Liver (tissue), 9 donors: ENCODE measurements around the gene CTBP1. TPM values are rescaled to one million over a fixed set of nuclear protein-coding genes. Genes with fewer than 3 reads are reported as not detected.

Source experiments
- DNase-seq: peaks from one replicate; pipeline ENCODE4 v3.0.0-alpha.2; 2017; ENCODE audit warnings: low spot score
- H3K27ac ChIP-seq, 2 donors: one replicate each; pipeline ENCODE4 v1.7.0; 2013; ENCODE audit warnings: inconsistent platforms in 2 of 2, low read length in 2 of 2, control low read depth in 1 of 2, low read depth in 1 of 2, mild to moderate bottlenecking in 1 of 2
- H3K27me3 ChIP-seq, 4 donors: one replicate each; pipeline versions ENCODE4 v1.6.1 to v1.7.0; 2013; ENCODE audit warnings: low read length in 3 of 4, inconsistent platforms in 1 of 4, mild to moderate bottlenecking in 1 of 4, moderate library complexity in 1 of 4; ENCODE audit not compliant: control insufficient read depth in 4 of 4, insufficient read depth in 4 of 4
- H3K36me3 ChIP-seq, 4 donors: one replicate each; pipeline versions ENCODE4 v1.6.1 to v1.7.0; 2013; ENCODE audit warnings: low read length in 3 of 4, mild to moderate bottlenecking in 3 of 4, low read depth in 1 of 4, moderate library complexity in 1 of 4; ENCODE audit not compliant: control insufficient read depth in 4 of 4, insufficient read depth in 3 of 4
- H3K4me1 ChIP-seq, 4 donors: one replicate each; pipeline versions ENCODE4 v1.6.1 to v1.7.0; 2013; ENCODE audit warnings: low read length in 3 of 4, mild to moderate bottlenecking in 3 of 4, moderate library complexity in 1 of 4; ENCODE audit not compliant: control insufficient read depth in 4 of 4, insufficient read depth in 4 of 4
- H3K4me3 ChIP-seq, 3 donors: one replicate each; pipeline versions ENCODE4 v1.6.1 to v1.7.0; 2013; ENCODE audit warnings: low read length in 3 of 3, control low read depth in 1 of 3, low read depth in 1 of 3, mild to moderate bottlenecking in 1 of 3
- H3K9ac ChIP-seq, 2 donors: one replicate each; pipeline ENCODE4 v1.7.0; 2013; ENCODE audit warnings: low read length in 2 of 2, mild to moderate bottlenecking in 2 of 2, moderate library complexity in 2 of 2, control low read depth in 1 of 2, low read depth in 1 of 2
- H3K9me3 ChIP-seq, 4 donors: one replicate each; pipeline versions ENCODE4 v1.6.1 to v1.7.0; 2013; ENCODE audit warnings: low read length in 3 of 4; ENCODE audit not compliant: control insufficient read depth in 4 of 4
- FOXA1 ChIP-seq: IDR thresholded peaks from 2 replicates; pipeline ENCODE4 v1.6.1; 2016; ENCODE audit warnings: antibody characterized with exemption
- HNF4A ChIP-seq, 2 donors: conservative IDR thresholded peaks; 2 replicates each; pipeline ENCODE4 v1.6.1; 2016; ENCODE audit warnings: antibody characterized with exemption in 2 of 2, mild to moderate bottlenecking in 2 of 2
- HNF4G ChIP-seq: IDR thresholded peaks from 2 replicates; pipeline ENCODE4 v1.6.1; 2016; ENCODE audit warnings: antibody characterized with exemption
- JUND ChIP-seq, 2 donors: IDR thresholded peaks; 2 replicates each; pipeline ENCODE4 v1.6.1; 2016; ENCODE audit warnings: antibody characterized with exemption in 2 of 2
- NR2F2 ChIP-seq: IDR thresholded peaks from 2 replicates; pipeline ENCODE4 v1.6.1; 2016; ENCODE audit warnings: antibody characterized with exemption
- RAD21 ChIP-seq, 2 donors: IDR thresholded peaks; 2 replicates each; pipeline ENCODE4 v1.6.1; 2016; ENCODE audit warnings: antibody characterized with exemption in 2 of 2, mild to moderate bottlenecking in 2 of 2
- SP1 ChIP-seq: IDR thresholded peaks from 2 replicates; pipeline ENCODE4 v1.6.1; 2018; ENCODE audit warnings: antibody characterized with exemption, mild to moderate bottlenecking
- WGBS: extraction: QIAGEN DNeasy Blood & Tissue Kit; methylation state at CpG from one replicate; pipeline ENCODE4 v1.1.7; 2013; 5-methylcytosine and 5-hydroxymethylcytosine counted together
- polyA plus RNA-seq, 2 donors: library from polyadenylated mRNA; stranded (reverse) in 1 of 2; unstranded in 1 of 2; fragments of 200-250 nt in 1 of 2; fragments of >200 nt in 1 of 2; fragmentation: Nextera tagmentation in 1 of 2; extraction: Ambion mirVana in 1 of 2; gene quantifications; one replicate each; pipeline versions ENCODE4 v1.2.1 to v1.2.3, GENCODE V29; 2013 to 2015
- total RNA-seq, 2 donors: library from RNA; depleted of rRNA; stranded (reverse); fragments of >200 nt; gene quantifications; one replicate each; pipeline ENCODE4 v1.2.3, GENCODE V29; 2014
- TF ChIP-seq, protein P1 (sequence below): IDR thresholded peaks from 2 replicates; pipeline ENCODE4 v1.6.1; 2016; ENCODE audit warnings: antibody characterized with exemption, mild to moderate bottlenecking
- TF ChIP-seq, protein P2 (sequence below): IDR thresholded peaks from 2 replicates; pipeline ENCODE4 v1.6.1; 2016; ENCODE audit warnings: antibody characterized with exemption
- TF ChIP-seq, protein P3 (sequence below): IDR thresholded peaks from 2 replicates; pipeline ENCODE4 v1.6.1; 2016; ENCODE audit warnings: antibody characterized with exemption
- TF ChIP-seq, protein P4 (sequence below): IDR thresholded peaks from 2 replicates; pipeline ENCODE4 v1.6.1; 2016; ENCODE audit warnings: antibody characterized with exemption
- TF ChIP-seq, protein P5 (sequence below): fragments of 150-350 bp; IDR thresholded peaks from 2 replicates; pipeline ENCODE4 v1.5.1; 2017; ENCODE audit warnings: improper control_type of control experiment, low read depth, low read length; ENCODE audit not compliant: missing input control
- donor health status: healthy.
- donor health status: healthy.
- donor health status: healthy.
- donor health status: healthy.
- donor health status: healthy.

CTBP1 gene
- total and polyA plus RNA-seq, 4 donors: 27.5 to 156 (median 79.5) TPM

DNA sequence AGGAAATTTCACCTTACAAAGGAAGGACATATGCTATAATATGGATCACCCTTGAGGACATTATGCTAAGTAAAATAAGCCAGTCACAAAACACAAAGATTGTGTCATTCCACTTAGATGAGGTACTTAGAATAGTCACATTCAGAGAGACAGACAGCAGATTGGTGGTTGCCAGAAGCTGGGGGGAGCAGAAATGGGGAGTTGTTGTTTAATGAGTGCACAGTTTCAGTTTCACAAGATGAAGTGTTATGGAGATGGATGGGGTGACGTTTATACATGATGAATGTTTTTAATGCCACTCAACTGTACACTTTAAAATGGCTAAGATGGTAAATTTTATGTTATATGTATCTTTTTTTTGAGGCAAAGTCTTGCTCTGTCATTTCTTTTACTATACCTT lies 61.7 kb downstream of the CTBP1 start (continued):
- TF ChIP-seq, protein P1, sequence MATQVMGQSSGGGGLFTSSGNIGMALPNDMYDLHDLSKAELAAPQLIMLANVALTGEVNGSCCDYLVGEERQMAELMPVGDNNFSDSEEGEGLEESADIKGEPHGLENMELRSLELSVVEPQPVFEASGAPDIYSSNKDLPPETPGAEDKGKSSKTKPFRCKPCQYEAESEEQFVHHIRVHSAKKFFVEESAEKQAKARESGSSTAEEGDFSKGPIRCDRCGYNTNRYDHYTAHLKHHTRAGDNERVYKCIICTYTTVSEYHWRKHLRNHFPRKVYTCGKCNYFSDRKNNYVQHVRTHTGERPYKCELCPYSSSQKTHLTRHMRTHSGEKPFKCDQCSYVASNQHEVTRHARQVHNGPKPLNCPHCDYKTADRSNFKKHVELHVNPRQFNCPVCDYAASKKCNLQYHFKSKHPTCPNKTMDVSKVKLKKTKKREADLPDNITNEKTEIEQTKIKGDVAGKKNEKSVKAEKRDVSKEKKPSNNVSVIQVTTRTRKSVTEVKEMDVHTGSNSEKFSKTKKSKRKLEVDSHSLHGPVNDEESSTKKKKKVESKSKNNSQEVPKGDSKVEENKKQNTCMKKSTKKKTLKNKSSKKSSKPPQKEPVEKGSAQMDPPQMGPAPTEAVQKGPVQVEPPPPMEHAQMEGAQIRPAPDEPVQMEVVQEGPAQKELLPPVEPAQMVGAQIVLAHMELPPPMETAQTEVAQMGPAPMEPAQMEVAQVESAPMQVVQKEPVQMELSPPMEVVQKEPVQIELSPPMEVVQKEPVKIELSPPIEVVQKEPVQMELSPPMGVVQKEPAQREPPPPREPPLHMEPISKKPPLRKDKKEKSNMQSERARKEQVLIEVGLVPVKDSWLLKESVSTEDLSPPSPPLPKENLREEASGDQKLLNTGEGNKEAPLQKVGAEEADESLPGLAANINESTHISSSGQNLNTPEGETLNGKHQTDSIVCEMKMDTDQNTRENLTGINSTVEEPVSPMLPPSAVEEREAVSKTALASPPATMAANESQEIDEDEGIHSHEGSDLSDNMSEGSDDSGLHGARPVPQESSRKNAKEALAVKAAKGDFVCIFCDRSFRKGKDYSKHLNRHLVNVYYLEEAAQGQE: no peak
- TF ChIP-seq JUND (IDR thresholded peaks at IDR 0.05) (no peak), HNF4G (no peak)

DNA sequence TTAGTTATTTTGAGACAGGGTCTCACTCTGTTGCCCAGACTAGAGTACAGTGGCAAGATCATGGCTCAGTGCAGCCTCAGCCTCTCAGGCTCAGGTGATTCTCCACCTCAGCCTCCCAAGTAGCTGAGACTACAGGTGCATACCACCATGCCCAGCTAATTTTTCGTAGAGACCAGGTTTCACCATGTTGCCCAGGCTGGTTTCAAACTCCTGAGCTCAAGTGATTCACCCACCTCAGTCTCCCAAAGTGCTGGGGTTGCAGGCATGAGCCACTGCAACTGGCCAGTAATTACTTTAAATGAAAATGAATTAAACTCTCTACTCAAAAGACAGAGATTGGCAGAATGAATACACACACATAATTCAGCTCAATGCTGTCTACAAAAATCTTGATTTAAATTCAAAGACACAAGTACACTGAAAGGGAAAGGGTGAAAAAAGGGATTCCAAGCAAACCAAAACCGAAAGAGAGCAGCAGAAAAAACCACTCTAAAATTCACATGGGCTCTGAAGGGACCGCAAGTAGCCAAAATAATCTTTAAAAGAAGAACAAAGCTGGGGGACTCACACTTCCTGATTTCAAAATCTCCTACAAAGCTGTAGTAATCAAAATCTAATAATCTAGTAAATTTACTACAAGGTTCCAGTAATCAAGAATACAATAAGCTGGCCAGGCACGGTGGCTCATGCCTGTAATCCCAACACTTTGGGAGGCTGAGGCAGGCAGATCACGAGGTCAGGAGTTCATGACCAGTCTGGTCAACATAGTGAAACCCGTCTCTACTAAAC lies 64.8 kb downstream of the CTBP1 start:
- Histone ChIP-seq H3K4me1 (peaks cover 0 to 11% (median 3%) of the 10 kb centered on the region in 4 donors), H3K27me3 (no peaks in the 10 kb centered on the region), H3K9me3 (peaks cover 0 to 2% (median 0%) of the 10 kb centered on the region in 4 donors), H3K27ac (peak overlapping the region; percentile 60 to 63), H3K9ac (no peak overlapping the region), H3K36me3 (no peaks in the 10 kb centered on the region), H3K4me3 (no peak overlapping the region)
- no peak for DNase-seq
- TF ChIP-seq, protein P2, sequence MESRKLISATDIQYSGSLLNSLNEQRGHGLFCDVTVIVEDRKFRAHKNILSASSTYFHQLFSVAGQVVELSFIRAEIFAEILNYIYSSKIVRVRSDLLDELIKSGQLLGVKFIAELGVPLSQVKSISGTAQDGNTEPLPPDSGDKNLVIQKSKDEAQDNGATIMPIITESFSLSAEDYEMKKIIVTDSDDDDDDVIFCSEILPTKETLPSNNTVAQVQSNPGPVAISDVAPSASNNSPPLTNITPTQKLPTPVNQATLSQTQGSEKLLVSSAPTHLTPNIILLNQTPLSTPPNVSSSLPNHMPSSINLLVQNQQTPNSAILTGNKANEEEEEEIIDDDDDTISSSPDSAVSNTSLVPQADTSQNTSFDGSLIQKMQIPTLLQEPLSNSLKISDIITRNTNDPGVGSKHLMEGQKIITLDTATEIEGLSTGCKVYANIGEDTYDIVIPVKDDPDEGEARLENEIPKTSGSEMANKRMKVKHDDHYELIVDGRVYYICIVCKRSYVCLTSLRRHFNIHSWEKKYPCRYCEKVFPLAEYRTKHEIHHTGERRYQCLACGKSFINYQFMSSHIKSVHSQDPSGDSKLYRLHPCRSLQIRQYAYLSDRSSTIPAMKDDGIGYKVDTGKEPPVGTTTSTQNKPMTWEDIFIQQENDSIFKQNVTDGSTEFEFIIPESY: no peak
- no peak for TF ChIP-seq RAD21 (IDR thresholded peaks at IDR 0.05)
- TF ChIP-seq, protein P3, sequence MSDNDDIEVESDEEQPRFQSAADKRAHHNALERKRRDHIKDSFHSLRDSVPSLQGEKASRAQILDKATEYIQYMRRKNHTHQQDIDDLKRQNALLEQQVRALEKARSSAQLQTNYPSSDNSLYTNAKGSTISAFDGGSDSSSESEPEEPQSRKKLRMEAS: no peak
- TF ChIP-seq, protein P1: no peak
- TF ChIP-seq FOXA1: no peak
- TF ChIP-seq SP1: no peak
- TF ChIP-seq NR2F2: no peak
- TF ChIP-seq, protein P4, sequence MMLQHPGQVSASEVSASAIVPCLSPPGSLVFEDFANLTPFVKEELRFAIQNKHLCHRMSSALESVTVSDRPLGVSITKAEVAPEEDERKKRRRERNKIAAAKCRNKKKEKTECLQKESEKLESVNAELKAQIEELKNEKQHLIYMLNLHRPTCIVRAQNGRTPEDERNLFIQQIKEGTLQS: no peak
- TF ChIP-seq JUND (IDR thresholded peaks at IDR 0.05): no peak
- TF ChIP-seq, protein P5, sequence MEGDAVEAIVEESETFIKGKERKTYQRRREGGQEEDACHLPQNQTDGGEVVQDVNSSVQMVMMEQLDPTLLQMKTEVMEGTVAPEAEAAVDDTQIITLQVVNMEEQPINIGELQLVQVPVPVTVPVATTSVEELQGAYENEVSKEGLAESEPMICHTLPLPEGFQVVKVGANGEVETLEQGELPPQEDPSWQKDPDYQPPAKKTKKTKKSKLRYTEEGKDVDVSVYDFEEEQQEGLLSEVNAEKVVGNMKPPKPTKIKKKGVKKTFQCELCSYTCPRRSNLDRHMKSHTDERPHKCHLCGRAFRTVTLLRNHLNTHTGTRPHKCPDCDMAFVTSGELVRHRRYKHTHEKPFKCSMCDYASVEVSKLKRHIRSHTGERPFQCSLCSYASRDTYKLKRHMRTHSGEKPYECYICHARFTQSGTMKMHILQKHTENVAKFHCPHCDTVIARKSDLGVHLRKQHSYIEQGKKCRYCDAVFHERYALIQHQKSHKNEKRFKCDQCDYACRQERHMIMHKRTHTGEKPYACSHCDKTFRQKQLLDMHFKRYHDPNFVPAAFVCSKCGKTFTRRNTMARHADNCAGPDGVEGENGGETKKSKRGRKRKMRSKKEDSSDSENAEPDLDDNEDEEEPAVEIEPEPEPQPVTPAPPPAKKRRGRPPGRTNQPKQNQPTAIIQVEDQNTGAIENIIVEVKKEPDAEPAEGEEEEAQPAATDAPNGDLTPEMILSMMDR: no peak
- no peak for TF ChIP-seq HNF4A (conservative IDR thresholded peaks at IDR 0.05)
- TF ChIP-seq HNF4G: no peak
- 48% methylated on average over 6 of the region's 6 CpGs for WGBS
